ENCODE results near the gene FMN2. TPM values are rescaled to one million over a fixed set of nuclear protein-coding genes. Genes with fewer than 3 reads are reported as not detected.

The FMN2 gene
- total and polyA plus RNA-seq, 2 experiments from 2014 or later: 0.97 TPM; not detected in 1

GRCh38 chr1:240492832-240493440, 401.3 kb downstream of the FMN2 start:
- no peaks in the 10 kb centered on the region for H3K27me3 ChIP-seq
- no peaks in the 10 kb centered on the region for H3K9me2 ChIP-seq (replicated peaks; ENCODE audit: insufficient read depth)
- H3K4me2 ChIP-seq: peak overlapping the region; percentile 88
- peak; percentile 76 for DNase-seq (ENCODE audit: low spot score)
- no peaks in the 10 kb centered on the region for H4K20me1 ChIP-seq (ENCODE audit: insufficient read depth, poor library complexity, severe bottlenecking)
- H3K36me3 ChIP-seq (replicated peaks; ENCODE audit: insufficient read depth, low read depth): no peaks in the 10 kb centered on the region
- H3K4me1 ChIP-seq (ENCODE audit: insufficient read depth): no peaks in the 10 kb centered on the region
- no peaks in the 10 kb centered on the region for H3K79me2 ChIP-seq
- 34% methylated on average over 52 of the region's 52 CpGs for WGBS (ENCODE audit: low lambda C conversion rate, missing lambda C conversion rate)
- peak overlapping the region; percentile 94 for H2AFZ ChIP-seq
- TF ChIP-seq, protein P1, sequence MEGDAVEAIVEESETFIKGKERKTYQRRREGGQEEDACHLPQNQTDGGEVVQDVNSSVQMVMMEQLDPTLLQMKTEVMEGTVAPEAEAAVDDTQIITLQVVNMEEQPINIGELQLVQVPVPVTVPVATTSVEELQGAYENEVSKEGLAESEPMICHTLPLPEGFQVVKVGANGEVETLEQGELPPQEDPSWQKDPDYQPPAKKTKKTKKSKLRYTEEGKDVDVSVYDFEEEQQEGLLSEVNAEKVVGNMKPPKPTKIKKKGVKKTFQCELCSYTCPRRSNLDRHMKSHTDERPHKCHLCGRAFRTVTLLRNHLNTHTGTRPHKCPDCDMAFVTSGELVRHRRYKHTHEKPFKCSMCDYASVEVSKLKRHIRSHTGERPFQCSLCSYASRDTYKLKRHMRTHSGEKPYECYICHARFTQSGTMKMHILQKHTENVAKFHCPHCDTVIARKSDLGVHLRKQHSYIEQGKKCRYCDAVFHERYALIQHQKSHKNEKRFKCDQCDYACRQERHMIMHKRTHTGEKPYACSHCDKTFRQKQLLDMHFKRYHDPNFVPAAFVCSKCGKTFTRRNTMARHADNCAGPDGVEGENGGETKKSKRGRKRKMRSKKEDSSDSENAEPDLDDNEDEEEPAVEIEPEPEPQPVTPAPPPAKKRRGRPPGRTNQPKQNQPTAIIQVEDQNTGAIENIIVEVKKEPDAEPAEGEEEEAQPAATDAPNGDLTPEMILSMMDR (IDR thresholded peaks at IDR 0.05; ENCODE audit: poor library complexity): peak; percentile 32
- TF ChIP-seq EZH2 (IDR thresholded peaks at IDR 0.05; ENCODE audit: borderline replicate concordance) (no peak), EZH2phosphoT487 (IDR thresholded peaks at IDR 0.05; ENCODE audit: low read depth, severe bottlenecking, unreplicated experiment) (no peak)
- H3K4me3 ChIP-seq: peak overlapping the region; percentile 33
- no peak overlapping the region for H3K27ac ChIP-seq
- no peaks in the 10 kb centered on the region for H3K9me3 ChIP-seq (ENCODE audit: low read depth)

- Histone ChIP-seq H3K4me3 (no peak overlapping the region), H4K20me1 (ENCODE audit: insufficient read depth, poor library complexity, severe bottlenecking) (no peaks in the 10 kb centered on the region), H2AFZ (no peak overlapping the region), H3K4me1 (ENCODE audit: insufficient read depth) (no peaks in the 10 kb centered on the region), H3K9me3 (ENCODE audit: low read depth) (no peaks in the 10 kb centered on the region), H3K27me3 (no peaks in the 10 kb centered on the region), H3K4me2 (no peak overlapping the region), H3K79me2 (no peaks in the 10 kb centered on the region), H3K36me3 (replicated peaks; ENCODE audit: insufficient read depth, low read depth) (no peaks in the 10 kb centered on the region), H3K27ac (no peak overlapping the region), H3K9me2 (replicated peaks; ENCODE audit: insufficient read depth) (no peaks in the 10 kb centered on the region)
- TF ChIP-seq EZH2 (IDR thresholded peaks at IDR 0.05; ENCODE audit: borderline replicate concordance) (no peak), EZH2phosphoT487 (IDR thresholded peaks at IDR 0.05; ENCODE audit: low read depth, severe bottlenecking, unreplicated experiment) (no peak)
- TF ChIP-seq, protein P1 (IDR thresholded peaks at IDR 0.05; ENCODE audit: poor library complexity): no peak
- WGBS (ENCODE audit: low lambda C conversion rate, missing lambda C conversion rate): 87% methylated on average over 4 of the region's 4 CpGs
- DNase-seq (ENCODE audit: low spot score): no peak
Measured at GRCh38 chr1:240495601-240496000, 403.9 kb downstream of the FMN2 start.

DNA sequence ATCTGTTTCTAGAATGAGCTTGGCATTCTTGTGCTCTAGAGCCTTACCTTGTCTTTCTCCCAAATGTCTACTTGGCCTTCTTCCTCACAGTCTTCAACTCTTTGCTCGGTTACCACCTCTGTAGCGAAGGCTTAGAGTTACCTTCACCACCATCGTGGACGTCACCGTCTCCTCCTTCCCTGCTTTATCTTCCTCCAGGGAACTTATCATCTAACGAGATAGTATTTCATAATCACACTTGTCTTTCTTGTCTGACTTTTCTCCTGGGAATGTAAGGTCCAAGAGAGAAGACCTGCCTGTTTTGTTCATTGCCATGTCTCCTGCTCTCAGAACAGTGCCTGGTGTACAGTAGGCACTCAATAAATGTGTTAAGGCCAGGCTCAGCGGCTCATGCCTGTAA, 404.7 kb downstream of the FMN2 start:
- H3K27ac ChIP-seq: no peak overlapping the region
- H3K9me2 ChIP-seq (replicated peaks; ENCODE audit: insufficient read depth): no peaks in the 10 kb centered on the region
- WGBS (ENCODE audit: low lambda C conversion rate, missing lambda C conversion rate): 88% methylated on average over 7 of the region's 7 CpGs
- H3K36me3 ChIP-seq (replicated peaks; ENCODE audit: insufficient read depth, low read depth): no peaks in the 10 kb centered on the region
- no peaks in the 10 kb centered on the region for H3K27me3 ChIP-seq
- no peaks in the 10 kb centered on the region for H3K79me2 ChIP-seq
- no peak for TF ChIP-seq EZH2phosphoT487 (IDR thresholded peaks at IDR 0.05; ENCODE audit: low read depth, severe bottlenecking, unreplicated experiment)
- TF ChIP-seq EZH2 (IDR thresholded peaks at IDR 0.05; ENCODE audit: borderline replicate concordance): no peak
- TF ChIP-seq, protein P1 (IDR thresholded peaks at IDR 0.05; ENCODE audit: poor library complexity): no peak
- H3K4me2 ChIP-seq: no peak overlapping the region
- no peak overlapping the region for H3K4me3 ChIP-seq
- H3K9me3 ChIP-seq (ENCODE audit: low read depth): no peaks in the 10 kb centered on the region
- no peak for DNase-seq (ENCODE audit: low spot score)
- H3K4me1 ChIP-seq (ENCODE audit: insufficient read depth): no peaks in the 10 kb centered on the region
- H2AFZ ChIP-seq: no peak overlapping the region
- no peaks in the 10 kb centered on the region for H4K20me1 ChIP-seq (ENCODE audit: insufficient read depth, poor library complexity, severe bottlenecking)
